ENCODE data around the gene ZNF44. TPM values are rescaled to one million over a fixed set of nuclear protein-coding genes. Genes with fewer than 3 reads are reported as not detected.

The ZNF44 gene
- total and polyA plus RNA-seq, 4 donors: 4.1 to 17.9 (median 6.8) TPM

- peaks cover 15 to 75% (median 66%) of the 10 kb centered on the region in 4 donors for H3K36me3 ChIP-seq (ENCODE audit: control insufficient read depth in 4 of 4, insufficient read depth in 3 of 4, low read depth in 1 of 4, low read length in 3 of 4)
These were observed 21.4 kb downstream of the ZNF44 start for GRCh38 chr19:12272980-12273901.

GRCh38 chr19:12272386-12272785 lies 22.3 kb downstream of the ZNF44 start:
- no peak overlapping the region for H3K9ac ChIP-seq (ENCODE audit: low read depth in 1 of 2, low read length in 2 of 2)
- TF ChIP-seq JUND (IDR thresholded peaks at IDR 0.05) (no peak), FOXA2 (IDR thresholded peaks at IDR 0.05) (no peak), EGR1 (IDR thresholded peaks at IDR 0.05; ENCODE audit: low read depth in 2 of 2) (no peak), MAX (IDR thresholded peaks at IDR 0.05) (no peak), ATF3 (IDR thresholded peaks at IDR 0.05) (no peak), RAD21 (IDR thresholded peaks at IDR 0.05) (no peak), GABPA (IDR thresholded peaks at IDR 0.05 in 1 of 2, conservative IDR thresholded peaks at IDR 0.05 in 1 of 2) (no peak), NR2F2 (IDR thresholded peaks at IDR 0.05) (no peak), HNF4A (conservative IDR thresholded peaks at IDR 0.05) (no peak), TAF1 (conservative IDR thresholded peaks at IDR 0.05) (no peak), ZBTB33 (IDR thresholded peaks at IDR 0.05) (no peak), FOXA1 (IDR thresholded peaks at IDR 0.05) (no peak), SP1 (IDR thresholded peaks at IDR 0.05) (no peak), REST (IDR thresholded peaks at IDR 0.05) (no peak), HNF4G (IDR thresholded peaks at IDR 0.05) (no peak), CTCF (IDR thresholded peaks at IDR 0.05; ENCODE audit: low read depth, low read length, missing input control) (no peak), RXRA (IDR thresholded peaks at IDR 0.05) (no peak)
- WGBS: 98% methylated on average over 5 of the region's 5 CpGs
- no peaks in the 10 kb centered on the region for H3K27me3 ChIP-seq (ENCODE audit: control insufficient read depth in 4 of 4, insufficient read depth in 4 of 4, low read length in 3 of 4)
- peak overlapping the region in 2 of 3 donors; percentile 66 to 85 for H3K4me3 ChIP-seq (ENCODE audit: low read depth in 1 of 3, low read length in 3 of 3)
- H3K9me3 ChIP-seq (ENCODE audit: control insufficient read depth in 4 of 4, low read length in 3 of 4): peaks cover 46 to 93% (median 55%) of the 10 kb centered on the region in 4 donors
- DNase-seq (ENCODE audit: low spot score): no peak
- no peaks in the 10 kb centered on the region for H3K4me1 ChIP-seq (ENCODE audit: control insufficient read depth in 4 of 4, insufficient read depth in 4 of 4, low read length in 3 of 4)
- no peak overlapping the region for H3K27ac ChIP-seq (ENCODE audit: low read depth in 1 of 2, low read length in 2 of 2)
- H3K36me3 ChIP-seq (ENCODE audit: control insufficient read depth in 4 of 4, insufficient read depth in 3 of 4, low read depth in 1 of 4, low read length in 3 of 4): peaks cover 15 to 72% (median 62%) of the 10 kb centered on the region in 4 donors

More at GRCh38 chr19:12272980-12273901, 21.4 kb downstream of the ZNF44 start:
- Histone ChIP-seq H3K27me3 (ENCODE audit: control insufficient read depth in 4 of 4, insufficient read depth in 4 of 4, low read length in 3 of 4) (no peaks in the 10 kb centered on the region), H3K9me3 (ENCODE audit: control insufficient read depth in 4 of 4, low read length in 3 of 4) (peaks cover 45 to 96% (median 57%) of the 10 kb centered on the region in 4 donors), H3K4me3 (ENCODE audit: low read depth in 1 of 3, low read length in 3 of 3) (peak overlapping the region in 2 of 3 donors; percentile 66 to 85), H3K9ac (ENCODE audit: low read depth in 1 of 2, low read length in 2 of 2) (no peak overlapping the region), H3K4me1 (ENCODE audit: control insufficient read depth in 4 of 4, insufficient read depth in 4 of 4, low read length in 3 of 4) (no peaks in the 10 kb centered on the region), H3K27ac (ENCODE audit: low read depth in 1 of 2, low read length in 2 of 2) (no peak overlapping the region)
- TF ChIP-seq CTCF (IDR thresholded peaks at IDR 0.05; ENCODE audit: low read depth, low read length, missing input control) (no peak), TAF1 (conservative IDR thresholded peaks at IDR 0.05) (no peak), JUND (IDR thresholded peaks at IDR 0.05) (no peak), GABPA (IDR thresholded peaks at IDR 0.05 in 1 of 2, conservative IDR thresholded peaks at IDR 0.05 in 1 of 2) (no peak), FOXA2 (IDR thresholded peaks at IDR 0.05) (no peak)
- 98% methylated on average over 11 of the region's 11 CpGs for WGBS
- no peak for DNase-seq (ENCODE audit: low spot score)
